Heart left ventricle (tissue), 16 donors: ENCODE measurements around the gene CDH23. TPM values are rescaled to one million over a fixed set of nuclear protein-coding genes. Genes with fewer than 3 reads are reported as not detected.
A peak's percentile ranks its signal among the peaks of the same experiment; 100 is the strongest.

Experiments
- ATAC-seq, 4 donors: fragments of 200-7000 bp; cut with Tn5 transposase; one replicate each; pipeline ENCODE4 v1.9.1; 2020 to 2022; ENCODE audit warnings: moderate library complexity in 4 of 4, mild to moderate bottlenecking in 3 of 4, moderate number of reproducible peaks in 1 of 4
- DNase-seq, 5 donors: peaks; one replicate each; pipeline ENCODE4 v3.0.0-alpha.2; 2020
- H3K27ac ChIP-seq, 12 donors: fragments of 200-600 bp; sonication (generic) in 4 of 12; one replicate each; pipeline versions ENCODE4 v1.5.0 to v1.8.0; 2016 to 2022; ENCODE audit warnings: mild to moderate bottlenecking in 2 of 12
- H3K27me3 ChIP-seq, 9 donors: fragments of 200-600 bp; sonication (generic) in 2 of 9; one replicate each; pipeline versions ENCODE4 v1.5.1 to v1.8.0; 2016 to 2022; ENCODE audit warnings: mild to moderate bottlenecking in 3 of 9
- H3K36me3 ChIP-seq, 9 donors: fragments of 200-600 bp; sonication (generic) in 2 of 9; one replicate each; pipeline versions ENCODE4 v1.5.0 to v1.8.0; 2018 to 2022; ENCODE audit warnings: mild to moderate bottlenecking in 2 of 9
- H3K4me1 ChIP-seq, 12 donors: fragments of 200-600 bp; sonication (generic) in 4 of 12; one replicate each; pipeline versions ENCODE4 v1.5.0 to v1.8.0; 2016 to 2022; ENCODE audit warnings: mild to moderate bottlenecking in 3 of 12
- H3K4me3 ChIP-seq, 12 donors: fragments of 200-600 bp; sonication (generic) in 4 of 12; one replicate each; pipeline versions ENCODE4 v1.5.0 to v1.8.0; 2017 to 2022; ENCODE audit warnings: mild to moderate bottlenecking in 9 of 12, moderate library complexity in 4 of 12
- H3K9me3 ChIP-seq, 12 donors: fragments of 200-600 bp; sonication (generic) in 4 of 12; one replicate each; pipeline versions ENCODE4 v1.5.0 to v1.8.0; 2016 to 2022; ENCODE audit warnings: mild to moderate bottlenecking in 1 of 12
- POLR2A ChIP-seq, 2 donors: fragments of 450-650 bp; IDR thresholded peaks; one replicate each; pipeline ENCODE4 v1.6.1; 2017; ENCODE audit warnings: antibody characterized with exemption in 2 of 2, mild to moderate bottlenecking in 2 of 2, moderate library complexity in 2 of 2
- WGBS, 4 donors: extraction: QIAGEN DNeasy Blood & Tissue Kit in 2 of 4; methylation state at CpG; one replicate each; pipeline versions ENCODE4 v1.1.5 to v1.1.7; 2013 to 2018; 5-methylcytosine and 5-hydroxymethylcytosine counted together
- intact Hi-C, 10 donors: fragments of 100-400 bp; cut with DNase I; formaldehyde crosslinking; loops; one replicate each; pipeline versions ENCODE4 v1.11.1 to v1.14.2; 2022
- polyA plus RNA-seq, 2 donors: library from polyadenylated mRNA; stranded (reverse); fragments of 200-250 nt; gene quantifications; one replicate each; pipeline ENCODE4 v1.2.3, GENCODE V29; 2013
- total RNA-seq, 9 donors: library from RNA; depleted of rRNA in 2 of 9; stranded (reverse); fragments of >200 nt in 2 of 9; fragmentation: NEBNext Ultra II Directional in 3 of 9; extraction: Animal tissue kit (Norgen Biotek cat#: 25700) in 3 of 9; gene quantifications; one replicate each; pipeline versions ENCODE4 v1.1.0 to v1.2.4, GENCODE V29; 2016 to 2023
- TF ChIP-seq, protein P1 (sequence below), 12 donors: fragments of 200-600 bp; sonication (generic) in 4 of 12; IDR thresholded peaks; one replicate each; pipeline versions ENCODE4 v1.5.0 to v1.8.0; 2018 to 2022; ENCODE audit warnings: antibody characterized with exemption in 12 of 12, mild to moderate bottlenecking in 5 of 12
- donor health status: ischemic (EF 13 %, LVEDD 7.1; RV severe dilation, severe dysfunction).
- donor health status: healthy with polysubstance abuse.
- donor health status: DM: no; HTN: yes; CAD: no.
- donor health status: DM: no; HTN: no; CAD: no.
- donor health status: ischemic (EF 25% LVEDD 6.9; RV normal size, moderate dysfunction).
- donor health status: ischemic (EF 25% LVEDD 5.7; RV mildly dilated, moderate dysfunction).
- donor health status: healthy.
- donor health status: DM: yes; HTN: yes; CAD: no.
- donor health status: ischemic (EF 35%, LVEDD 5.7; RV mildly dilated, moderate dysfunction).
- donor health status: nonischemic (EF 11% LVEDD 7.7; RV severe dilation, severe dysfunction).
- donor health status: DM: yes; HTN: yes; CAD: no.
- donor health status: PGD.
- donor health status: ischemic (EF 29% LVEDD 5.4; RV normal size, mild dysfunction).
- donor health status: nonischemic (EF 23%, LVEDD 6.1; RV moderate dilation, normal function).

The CDH23 gene
- total and polyA plus RNA-seq, 11 donors = 1.2 to 8.6 (median 3.9) TPM

DNA sequence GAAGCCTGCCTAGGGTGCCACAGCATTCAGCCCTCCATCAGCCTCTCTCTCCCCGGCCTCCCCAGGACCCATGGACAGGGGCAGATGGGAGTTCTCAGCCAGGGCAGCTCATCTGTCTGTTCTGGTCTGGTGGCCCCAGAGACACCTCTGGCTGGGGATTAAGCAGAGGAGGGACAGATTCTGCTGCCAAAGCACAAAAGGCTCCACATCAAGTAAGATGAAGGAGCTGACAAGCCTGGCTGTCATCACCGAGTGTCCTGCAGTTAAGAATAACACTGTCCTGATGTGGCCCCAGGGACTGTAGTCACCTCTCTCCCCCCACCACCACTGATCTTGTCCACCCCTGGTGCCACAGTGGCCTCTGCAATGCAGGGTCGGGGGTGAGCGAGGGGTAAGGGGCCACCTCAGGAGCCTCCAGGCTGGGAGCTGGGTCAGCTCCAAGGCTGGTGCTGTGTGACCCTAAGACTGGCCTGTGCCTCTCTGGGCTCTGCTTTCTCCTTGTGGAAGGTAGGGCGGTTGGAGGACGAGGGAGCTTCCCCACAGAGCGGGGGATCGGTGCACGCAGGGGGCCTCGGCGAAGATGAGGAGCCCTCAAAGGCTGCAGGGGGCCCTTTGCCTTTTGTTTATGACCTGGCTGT is 304.1 kb downstream of the CDH23 start:
- no peak overlapping the region for H3K27ac ChIP-seq
- 77 to 96% (median 83%) methylated on average over 5 to 11 of the region's 11 CpGs for WGBS, 4 donors
- intact Hi-C loops = loop anchor here in 5 of 10 donors (5.0 to 10.0 kb wide), 8 partner anchors 86 to 386 kb away; partner anchors contain the start of genes SLC29A3 (in 2 of the 5) and CDH23 (in 1 of the 5)
- no peaks in the 10 kb centered on the region for H3K27me3 ChIP-seq
- peaks cover 0 to 39% (median 14%) of the 10 kb centered on the region in 12 donors for H3K4me1 ChIP-seq
- no peak for TF ChIP-seq POLR2A (IDR thresholded peaks at IDR 0.05)
- TF ChIP-seq, protein P1, sequence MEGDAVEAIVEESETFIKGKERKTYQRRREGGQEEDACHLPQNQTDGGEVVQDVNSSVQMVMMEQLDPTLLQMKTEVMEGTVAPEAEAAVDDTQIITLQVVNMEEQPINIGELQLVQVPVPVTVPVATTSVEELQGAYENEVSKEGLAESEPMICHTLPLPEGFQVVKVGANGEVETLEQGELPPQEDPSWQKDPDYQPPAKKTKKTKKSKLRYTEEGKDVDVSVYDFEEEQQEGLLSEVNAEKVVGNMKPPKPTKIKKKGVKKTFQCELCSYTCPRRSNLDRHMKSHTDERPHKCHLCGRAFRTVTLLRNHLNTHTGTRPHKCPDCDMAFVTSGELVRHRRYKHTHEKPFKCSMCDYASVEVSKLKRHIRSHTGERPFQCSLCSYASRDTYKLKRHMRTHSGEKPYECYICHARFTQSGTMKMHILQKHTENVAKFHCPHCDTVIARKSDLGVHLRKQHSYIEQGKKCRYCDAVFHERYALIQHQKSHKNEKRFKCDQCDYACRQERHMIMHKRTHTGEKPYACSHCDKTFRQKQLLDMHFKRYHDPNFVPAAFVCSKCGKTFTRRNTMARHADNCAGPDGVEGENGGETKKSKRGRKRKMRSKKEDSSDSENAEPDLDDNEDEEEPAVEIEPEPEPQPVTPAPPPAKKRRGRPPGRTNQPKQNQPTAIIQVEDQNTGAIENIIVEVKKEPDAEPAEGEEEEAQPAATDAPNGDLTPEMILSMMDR (IDR thresholded peaks at IDR 0.05) = no peak
- H3K4me3 ChIP-seq = no peak overlapping the region
- no peak for DNase-seq
- H3K9me3 ChIP-seq = no peaks in the 10 kb centered on the region
- ATAC-seq = peak in 2 of 4 donors; percentile 21 to 26
- no peaks in the 10 kb centered on the region for H3K36me3 ChIP-seq

DNA sequence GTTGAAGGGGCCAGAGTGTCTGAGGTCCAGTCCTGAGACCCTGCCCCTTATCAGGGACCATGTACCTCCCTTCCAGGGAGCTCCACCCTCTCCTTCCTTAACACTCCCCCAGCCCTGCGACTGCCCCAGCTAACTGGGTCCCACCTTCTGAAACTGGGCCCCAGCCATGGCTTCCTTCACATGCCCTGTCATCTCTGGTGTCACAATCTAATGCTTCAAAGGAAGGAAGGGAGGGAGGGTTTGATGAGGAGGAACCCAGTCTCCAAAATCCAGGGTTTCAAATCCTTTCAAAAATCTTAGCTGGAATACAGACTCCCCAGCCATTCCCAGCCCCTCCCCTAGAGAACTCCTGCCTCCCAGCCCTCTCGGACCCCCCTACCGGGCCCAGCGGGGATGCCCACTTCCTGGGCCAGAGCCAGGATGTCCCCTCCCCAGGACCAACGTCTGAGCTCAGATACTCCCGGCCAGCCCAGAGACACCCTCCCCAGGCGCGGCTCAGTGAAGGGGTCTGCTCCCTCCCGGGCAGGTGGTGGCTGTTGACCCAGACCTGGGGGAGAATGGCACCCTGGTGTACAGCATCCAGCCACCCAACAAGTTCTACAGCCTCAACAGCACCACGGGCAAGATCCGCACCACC is 304.9 kb downstream of the CDH23 start:
- intact Hi-C loops = loop anchor here in 5 of 10 donors (5.0 to 10.0 kb wide), 8 partner anchors 87 to 387 kb away; partner anchors contain the start of genes SLC29A3 (in 2 of the 5) and CDH23 (in 1 of the 5)
- Histone ChIP-seq H3K27ac (no peak overlapping the region), H3K9me3 (no peaks in the 10 kb centered on the region), H3K27me3 (no peaks in the 10 kb centered on the region), H3K4me3 (no peak overlapping the region), H3K36me3 (no peaks in the 10 kb centered on the region), H3K4me1 (peaks cover 0 to 31% (median 9%) of the 10 kb centered on the region in 12 donors)
- no peak for ATAC-seq
- 71 to 80% (median 77%) methylated on average over 7 to 11 of the region's 11 CpGs for WGBS, 4 donors
- DNase-seq = peak in 1 of 5 donors; percentile 27
- TF ChIP-seq POLR2A (IDR thresholded peaks at IDR 0.05) = no peak
- TF ChIP-seq, protein P1 (IDR thresholded peaks at IDR 0.05) = no peak

DNA sequence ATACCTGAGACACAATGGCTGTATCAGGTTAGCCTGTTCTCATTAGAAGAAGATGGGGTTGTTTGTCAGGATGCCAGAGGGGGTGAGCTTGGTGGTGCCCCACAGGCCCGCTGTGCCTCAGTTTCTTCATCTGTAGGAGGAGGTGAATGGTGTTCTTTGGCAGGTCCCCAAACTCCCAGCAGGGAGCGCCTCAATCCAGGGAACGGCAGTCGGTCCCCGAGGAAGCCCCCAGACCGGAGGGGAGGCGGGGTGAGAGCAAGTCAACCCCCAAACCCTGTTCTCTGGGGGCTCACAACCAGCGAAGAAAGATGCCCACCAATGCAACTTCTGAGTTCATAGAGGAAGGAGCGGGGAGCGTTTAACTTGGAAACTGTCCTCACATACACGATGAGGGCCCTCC is 306.9 kb downstream of the CDH23 start:
- no peaks in the 10 kb centered on the region for H3K27me3 ChIP-seq
- H3K36me3 ChIP-seq = no peaks in the 10 kb centered on the region
- no peak for TF ChIP-seq POLR2A (IDR thresholded peaks at IDR 0.05)
- TF ChIP-seq, protein P1 (IDR thresholded peaks at IDR 0.05) = no peak
- no peaks in the 10 kb centered on the region for H3K9me3 ChIP-seq
- intact Hi-C loops = loop anchor here in 5 of 10 donors (5.0 to 10.0 kb wide), 8 partner anchors 89 to 389 kb away; partner anchors contain the start of genes SLC29A3 (in 2 of the 5) and CDH23 (in 1 of the 5)
- ATAC-seq = no peak
- peaks cover 0 to 30% (median 9%) of the 10 kb centered on the region in 12 donors for H3K4me1 ChIP-seq
- peak in 1 of 5 donors; percentile 17 for DNase-seq
- 72 to 87% (median 80%) methylated on average over 10 to 11 of the region's 11 CpGs for WGBS, 4 donors
- H3K4me3 ChIP-seq = no peak overlapping the region
- H3K27ac ChIP-seq = no peak overlapping the region

DNA sequence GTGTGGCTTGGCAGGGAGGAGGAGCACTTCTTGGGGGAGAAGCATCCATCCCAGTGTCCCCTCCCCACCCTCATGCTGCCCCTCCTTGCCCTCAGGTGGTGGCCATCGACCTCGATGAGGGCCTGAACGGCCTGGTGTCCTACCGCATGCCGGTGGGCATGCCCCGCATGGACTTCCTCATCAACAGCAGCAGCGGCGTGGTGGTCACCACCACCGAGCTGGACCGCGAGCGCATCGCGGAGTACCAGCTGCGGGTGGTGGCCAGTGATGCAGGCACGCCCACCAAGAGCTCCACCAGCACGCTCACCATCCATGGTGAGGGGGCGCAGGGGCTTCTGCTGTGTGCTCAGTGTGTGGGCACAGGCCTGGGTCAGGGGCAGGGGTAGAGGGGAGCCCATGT is 308.1 kb downstream of the CDH23 start:
- Histone ChIP-seq H3K36me3 (no peaks in the 10 kb centered on the region), H3K27me3 (no peaks in the 10 kb centered on the region), H3K27ac (no peak overlapping the region), H3K4me3 (no peak overlapping the region), H3K4me1 (peaks cover 0 to 30% (median 9%) of the 10 kb centered on the region in 12 donors), H3K9me3 (no peaks in the 10 kb centered on the region)
- intact Hi-C loops = loop anchor here (5.0 to 10.0 kb wide), 14 partner anchors 43 to 393 kb away; partner anchors contain the start of genes SLC29A3 (in 4 of the 10) and CDH23 (in 2 of the 10)
- TF ChIP-seq POLR2A (IDR thresholded peaks at IDR 0.05) = no peak
- TF ChIP-seq, protein P1 (IDR thresholded peaks at IDR 0.05) = no peak
- WGBS, 4 donors = 94 to 97% (median 97%) methylated on average over 13 to 18 of the region's 18 CpGs
- no peak for DNase-seq
- ATAC-seq = no peak
